ENCODE data around the gene IVNS1ABP. TPM values are rescaled to one million over a fixed set of nuclear protein-coding genes. Genes with fewer than 3 reads are reported as not detected.
A peak's percentile ranks its signal among the peaks of the same experiment; 100 is the strongest.
"Not testable (repeated sequence)": the region's sequence is repeated elsewhere in the genome, so short reads cannot be mapped to it uniquely, and the experiment has no call there.

IVNS1ABP gene
- polyA plus RNA-seq, 1 donor, result 68.0 TPM

DNA sequence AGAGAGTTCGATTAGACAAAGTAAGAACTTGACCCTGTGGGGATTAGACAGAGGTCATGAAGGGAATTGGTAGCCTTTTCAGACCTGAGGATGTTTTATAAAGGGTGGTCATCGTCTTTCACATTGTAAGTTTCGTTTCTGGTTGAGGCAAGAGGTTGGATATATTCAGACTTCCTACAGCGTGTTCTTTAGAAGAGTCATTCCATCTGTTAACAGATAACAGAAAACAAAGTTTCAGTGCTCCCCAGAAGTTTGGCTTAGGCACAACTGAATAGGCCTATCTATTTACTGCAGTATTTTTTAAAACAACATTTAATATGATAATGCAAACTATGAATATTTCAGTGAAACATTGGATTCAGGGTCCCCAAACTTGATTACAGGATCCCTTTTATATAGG is 17.1 kb upstream of the IVNS1ABP start:
- no peak for DNase-seq (ENCODE audit: low read depth)

DNA sequence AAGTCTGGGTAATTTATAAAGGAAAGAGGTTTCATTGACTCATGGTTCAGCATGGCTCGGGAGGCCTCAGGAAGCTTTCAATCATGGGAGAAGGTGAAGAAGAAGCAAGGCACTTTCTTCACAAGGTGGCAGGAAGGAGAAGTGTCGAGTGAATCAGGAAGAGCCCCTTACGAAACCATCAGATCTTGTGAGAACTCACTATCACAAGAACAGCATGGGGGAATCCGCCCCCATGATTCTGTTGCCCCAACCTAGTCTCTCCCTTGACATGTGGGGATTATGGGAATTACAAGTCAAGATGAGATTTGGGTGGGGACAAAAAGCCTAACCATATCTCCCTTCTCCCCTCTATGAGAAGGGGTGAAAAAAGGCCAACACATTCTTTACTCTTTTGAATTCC is 11.2 kb upstream of the IVNS1ABP start:
- DNase-seq (ENCODE audit: low read depth), result no peak

- DNase-seq (ENCODE audit: low read depth), result no peak
These were observed 8.4 kb upstream of the IVNS1ABP start for GRCh38 chr1:185325413-185325812.

- no peak for DNase-seq (ENCODE audit: low read depth)
These were observed 7.1 kb upstream of the IVNS1ABP start for GRCh38 chr1:185324118-185324517.

GRCh38 chr1:185322636-185323035 is 5.6 kb upstream of the IVNS1ABP start:
- DNase-seq (ENCODE audit: low read depth), result no peak

DNA sequence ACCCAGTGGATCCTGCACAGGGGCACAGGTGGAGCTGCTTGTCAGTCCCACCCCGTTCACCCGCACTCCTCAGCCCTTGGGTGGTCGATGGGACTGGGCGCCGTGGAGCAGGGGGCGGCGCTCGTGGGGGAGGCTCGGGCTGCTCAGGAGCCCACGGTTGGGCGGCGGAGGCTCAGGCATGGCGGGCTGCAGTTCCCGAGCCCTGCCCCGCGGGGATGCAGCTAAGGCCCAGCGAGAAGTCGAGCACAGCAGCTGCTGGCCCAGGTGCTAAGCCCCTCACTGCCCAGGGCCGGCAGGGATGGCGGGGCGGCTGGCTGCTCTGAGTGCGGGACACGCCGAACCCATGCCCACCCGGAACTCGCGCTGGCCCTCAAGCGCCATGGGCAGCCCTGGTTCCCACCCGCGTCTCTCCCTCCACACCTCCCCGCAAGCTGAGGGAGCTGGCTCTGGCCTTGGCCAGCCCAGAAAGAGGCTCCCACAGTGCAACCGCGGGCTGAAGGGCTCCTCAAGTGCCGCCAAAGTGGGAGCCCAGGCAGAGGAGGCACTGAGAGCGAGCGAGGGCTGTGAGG is 4.7 kb upstream of the IVNS1ABP start:
- not testable (repeated sequence) for DNase-seq (ENCODE audit: low read depth)

- DNase-seq (ENCODE audit: low read depth), result not testable (repeated sequence)
These were observed 4.1 kb upstream of the IVNS1ABP start for GRCh38 chr1:185321104-185321503.

GRCh38 chr1:185319139-185319475 is 2.1 kb upstream of the IVNS1ABP start:
- DNase-seq (ENCODE audit: low read depth), result no peak

- DNase-seq (ENCODE audit: low read depth), result no peak
These were observed 1.5 kb upstream of the IVNS1ABP start for GRCh38 chr1:185318431-185319138.

GRCh38 chr1:185317886-185318310 is 855 bp upstream of the IVNS1ABP start:
- DNase-seq (ENCODE audit: low read depth), result no peak

DNA sequence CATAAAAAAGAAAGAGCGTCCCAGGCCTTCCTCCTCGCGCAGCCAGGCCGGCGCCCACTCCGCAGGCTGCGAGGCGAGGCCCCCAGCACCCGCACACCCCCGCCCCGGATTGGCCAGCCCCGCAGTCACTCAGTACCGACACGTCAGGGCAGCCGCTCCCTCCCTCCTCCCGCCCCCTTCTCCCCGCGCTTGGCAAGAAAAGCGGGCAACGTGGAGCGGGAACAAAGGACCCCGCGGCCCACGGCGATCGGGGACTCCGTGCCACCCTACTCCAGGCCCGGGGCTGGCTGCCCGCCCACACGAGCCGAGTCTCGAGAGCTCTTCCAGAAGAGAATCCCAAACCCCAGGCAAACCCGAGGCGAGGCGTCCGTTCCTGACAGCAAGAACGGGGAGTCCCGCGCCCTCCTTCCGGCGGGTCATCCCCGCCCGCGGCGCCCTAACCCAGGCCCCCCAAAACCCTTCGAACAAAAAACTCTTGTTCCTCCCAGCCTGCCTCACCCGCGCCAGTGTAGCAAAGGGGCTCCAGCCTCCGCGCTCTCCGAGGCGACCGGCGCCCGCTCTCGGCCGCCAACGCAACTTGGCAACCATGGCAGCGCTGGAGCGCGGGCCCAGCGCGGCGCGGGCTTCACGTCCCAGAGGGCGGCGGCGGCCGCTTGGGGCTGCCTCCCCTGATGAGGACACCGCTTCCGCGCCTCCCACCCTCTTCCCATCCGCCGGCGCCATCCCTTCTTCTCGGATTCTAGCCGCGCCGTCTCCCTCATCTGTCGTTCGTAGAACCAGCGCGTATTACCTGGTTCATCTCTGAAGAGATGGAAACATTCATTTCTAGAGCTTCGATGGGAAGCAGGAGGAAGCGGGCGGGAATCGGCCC is 645 bp downstream of the IVNS1ABP start:
- DNase-seq (ENCODE audit: low read depth), result peak; percentile 53

DNA sequence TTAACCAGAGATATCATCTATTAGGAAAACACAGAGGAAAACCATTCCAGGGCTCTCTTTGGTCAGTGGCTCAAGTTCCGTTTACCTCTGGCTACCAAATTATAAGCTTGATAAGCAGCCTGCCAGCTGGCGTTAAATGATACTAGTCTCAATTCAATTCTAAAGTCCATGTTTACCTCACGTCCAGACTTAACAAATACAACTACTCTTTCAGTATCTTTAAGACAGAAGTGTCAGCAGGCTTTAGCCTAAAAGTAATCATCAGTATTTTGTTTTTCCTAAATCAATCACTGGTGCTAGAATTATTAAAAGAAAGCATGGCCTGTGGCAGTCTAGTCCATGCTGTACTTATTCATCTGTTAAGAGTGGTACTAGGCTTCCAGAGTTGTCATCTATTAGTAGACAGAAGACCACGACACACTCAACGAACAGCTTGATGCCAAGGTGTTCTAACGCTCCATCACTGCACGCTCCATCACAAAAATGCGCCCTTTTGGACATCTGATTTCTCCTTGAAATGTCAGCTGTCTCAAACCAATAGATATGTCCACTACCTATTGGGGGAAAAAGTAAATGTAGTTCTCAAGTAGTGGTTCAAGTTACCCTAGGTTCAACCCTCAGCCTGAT is 1.5 kb downstream of the IVNS1ABP start:
- DNase-seq (ENCODE audit: low read depth), result no peak

DNA sequence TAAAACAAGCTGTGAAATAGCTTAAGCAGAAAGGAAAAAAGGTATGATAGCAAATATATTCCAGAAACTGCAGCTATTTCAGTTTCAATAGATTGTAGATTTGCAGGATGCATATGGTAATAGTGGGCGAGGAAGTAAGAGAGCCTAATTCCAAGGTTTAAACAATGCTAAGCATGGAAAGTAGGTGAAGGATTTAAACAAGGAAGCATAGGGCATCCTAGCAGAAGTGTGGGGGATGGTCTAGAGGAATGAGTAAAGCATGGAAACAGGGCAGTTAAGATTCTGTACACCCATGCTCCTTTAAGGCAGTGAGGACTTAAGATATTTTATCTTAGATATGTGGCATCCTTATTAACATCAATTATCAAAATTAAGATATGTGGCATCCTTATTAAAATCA is 2.6 kb downstream of the IVNS1ABP start:
- no peak for DNase-seq (ENCODE audit: low read depth)

DNA sequence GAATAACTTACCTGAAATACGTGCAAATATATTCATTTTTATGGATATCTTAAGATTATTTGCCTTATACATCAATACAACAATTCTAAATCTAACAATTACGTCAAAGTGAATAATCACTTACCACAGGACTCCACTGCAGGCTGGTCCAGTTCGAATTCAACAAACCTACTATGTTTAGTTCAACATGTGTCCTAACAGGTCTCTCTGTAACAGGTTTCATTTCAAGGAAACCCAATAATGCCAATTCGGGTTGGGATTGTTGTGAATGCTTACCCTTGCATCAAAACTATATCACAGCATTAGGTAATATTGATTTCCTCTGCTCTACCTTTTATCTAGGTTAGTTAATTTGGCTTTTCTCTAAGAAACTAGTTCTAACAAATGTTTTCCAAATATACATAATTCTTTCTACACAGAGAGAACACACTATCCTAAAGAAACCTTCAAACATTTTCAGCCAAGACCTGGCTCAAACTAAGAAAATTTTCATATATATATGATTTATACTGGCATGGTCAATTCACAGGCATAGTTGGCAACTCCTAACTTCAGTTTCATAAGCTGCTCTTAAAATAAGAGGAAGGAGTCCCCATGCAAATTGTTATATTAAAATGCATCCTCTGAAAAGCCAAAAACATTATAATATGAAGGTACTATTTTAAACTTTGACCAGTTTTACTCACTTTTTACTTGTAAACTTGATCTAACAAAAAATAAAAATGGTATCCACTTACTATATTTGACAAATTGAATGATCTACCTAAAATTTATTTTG is 4.5 kb downstream of the IVNS1ABP start:
- DNase-seq (ENCODE audit: low read depth), result no peak

- no peak for DNase-seq (ENCODE audit: low read depth)
These were observed 5.3 kb downstream of the IVNS1ABP start for GRCh38 chr1:185311589-185312225.

DNA sequence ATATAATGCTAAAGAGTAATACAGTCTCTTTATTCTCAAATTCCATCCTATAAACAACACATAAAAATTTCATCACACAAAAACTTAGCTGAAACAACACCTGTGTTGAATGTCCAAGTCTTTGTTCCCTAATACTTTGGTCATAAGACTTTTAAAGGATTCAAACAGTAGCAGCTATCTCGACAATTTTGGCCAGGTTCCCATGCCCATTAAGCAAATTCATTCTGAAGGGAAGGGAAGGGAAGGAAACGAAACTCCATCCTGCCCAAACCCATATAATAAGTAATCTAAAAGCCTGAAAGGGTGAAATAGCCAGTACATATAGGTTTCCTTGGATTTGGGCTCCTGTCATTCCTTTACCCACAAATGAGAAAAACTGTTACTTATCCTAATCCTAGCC is 7.5 kb downstream of the IVNS1ABP start:
- DNase-seq (ENCODE audit: low read depth), result no peak

DNA sequence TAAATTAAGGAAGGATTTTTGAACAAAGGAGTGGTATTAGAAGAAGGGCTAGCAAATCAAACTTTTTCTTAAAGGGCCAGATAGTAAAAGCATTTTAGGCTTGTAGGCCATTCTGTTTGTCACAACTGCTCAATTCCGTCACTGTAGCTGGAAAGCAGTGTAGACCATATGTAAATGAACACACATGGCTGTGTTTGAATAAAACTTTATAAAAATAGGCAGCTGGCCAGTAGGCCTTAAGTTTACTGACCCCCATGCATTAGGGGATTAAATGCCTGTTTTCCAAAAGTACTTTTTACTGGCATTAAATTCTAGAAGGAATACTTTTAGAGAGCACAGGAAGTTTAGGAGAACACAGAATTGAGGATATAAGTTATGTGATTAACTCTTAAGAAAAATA is 8.9 kb downstream of the IVNS1ABP start:
- no peak for DNase-seq (ENCODE audit: low read depth)

DNA sequence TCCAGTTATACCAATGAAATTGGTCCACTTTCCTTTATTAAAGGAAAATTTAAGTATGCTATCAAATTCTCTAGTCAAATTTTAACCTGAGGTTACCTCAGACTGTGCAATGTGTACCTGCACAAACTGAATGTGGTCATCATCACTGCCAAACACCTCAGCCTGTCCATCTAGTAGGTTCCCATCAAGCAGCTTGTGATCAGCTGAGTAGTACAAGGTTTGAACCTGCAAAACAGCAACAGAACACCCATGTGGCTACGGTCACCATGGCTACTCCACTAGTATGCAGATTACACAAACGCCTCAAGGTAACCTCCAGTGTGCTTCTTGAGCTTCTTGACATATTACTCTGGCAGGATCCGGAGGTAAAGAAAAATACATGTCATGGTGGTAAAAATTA is 11.6 kb downstream of the IVNS1ABP start:
- DNase-seq (ENCODE audit: low read depth), result no peak

GRCh38 chr1:185300152-185300551 is 16.9 kb downstream of the IVNS1ABP start:
- no peak for DNase-seq (ENCODE audit: low read depth)

GRCh38 chr1:185297982-185298381 is 19.1 kb downstream of the IVNS1ABP start:
- DNase-seq (ENCODE audit: low read depth), result no peak

DNA sequence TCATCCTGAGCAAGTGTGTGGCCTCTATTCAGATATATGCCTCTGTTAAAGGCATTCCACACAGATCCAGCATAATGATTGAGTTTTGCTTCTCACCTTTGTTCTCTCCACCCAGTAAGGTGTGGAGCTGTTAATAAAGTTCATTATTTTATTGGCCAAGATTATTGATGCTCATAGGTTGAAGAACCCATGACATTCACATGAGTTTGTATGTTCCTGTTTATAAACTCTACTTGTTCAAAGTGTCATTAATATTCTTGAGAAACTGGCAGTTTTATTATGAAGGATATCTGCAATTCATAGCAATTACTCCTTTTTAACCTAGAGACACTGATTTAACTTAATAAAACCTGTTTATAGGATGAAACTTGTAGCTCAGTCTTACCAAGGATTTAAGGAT is 22.0 kb downstream of the IVNS1ABP start:
- DNase-seq (ENCODE audit: low read depth), result no peak

Data from forelimb muscle (tissue), 1 donor.